Testis (tissue), 2 donors: ENCODE data around the gene PCDHGA2.
"Not testable (repeated sequence)": the region's sequence is repeated elsewhere in the genome, so short reads cannot be mapped to it uniquely, and the experiment has no call there.

Source experiments
- CTCF ChIP-seq, 3 experiments: fragments of 450-650 bp in 2 of 3; fragments of 200-600 bp in 1 of 3; sonication (generic) in 1 of 3; IDR thresholded peaks; one replicate each; pipeline ENCODE4 v1.5.1; 2016 to 2019; ENCODE audit warnings: antibody characterized with exemption in 3 of 3, mild to moderate bottlenecking in 2 of 3, moderate library complexity in 1 of 3
- POLR2A ChIP-seq: fragments of 450-650 bp; IDR thresholded peaks from one replicate; pipeline ENCODE4 v1.6.1; 2017; ENCODE audit warnings: antibody characterized with exemption, mild to moderate bottlenecking, moderate library complexity

DNA sequence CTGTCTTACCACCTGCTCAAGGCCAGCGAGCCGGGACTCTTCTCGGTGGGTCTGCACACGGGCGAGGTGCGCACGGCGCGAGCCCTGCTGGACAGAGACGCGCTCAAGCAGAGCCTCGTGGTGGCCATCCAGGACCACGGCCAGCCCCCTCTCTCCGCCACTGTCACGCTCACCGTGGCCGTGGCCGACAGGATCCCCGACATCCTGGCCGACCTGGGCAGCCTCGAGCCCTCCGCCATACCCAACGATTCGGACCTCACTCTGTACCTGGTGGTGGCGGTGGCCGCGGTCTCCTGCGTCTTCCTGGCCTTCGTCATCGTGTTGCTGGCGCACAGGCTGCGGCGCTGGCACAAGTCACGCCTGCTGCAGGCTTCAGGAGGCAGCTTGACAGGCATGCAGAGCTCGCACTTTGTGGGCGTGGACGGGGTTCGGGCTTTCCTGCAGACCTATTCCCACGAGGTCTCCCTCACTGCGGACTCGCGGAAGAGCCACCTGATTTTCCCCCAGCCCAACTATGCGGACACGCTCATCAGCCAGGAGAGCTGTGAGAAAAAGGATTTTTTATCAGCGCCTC is 2.3 kb downstream of the PCDHGA2 start:
- not testable (repeated sequence) for TF ChIP-seq CTCF (IDR thresholded peaks at IDR 0.05); POLR2A
